Neutrophil (primary cell): ENCODE results near the gene HAUS7.

Experiments used
- H3K27ac ChIP-seq: fragments of 200-600 bp; sonication (generic); 2 replicates; pipeline ENCODE4 v1.5.1; 2016; ENCODE audit warnings: mild to moderate bottlenecking, moderate library complexity
- H3K27me3 ChIP-seq: fragments of 200-600 bp; sonication (generic); 2 replicates; pipeline ENCODE4 v1.6.0; 2016; ENCODE audit warnings: mild to moderate bottlenecking
- H3K36me3 ChIP-seq: fragments of 200-600 bp; sonication (generic); 2 replicates; pipeline ENCODE4 v1.5.1; 2017
- H3K4me1 ChIP-seq, 2 experiments: fragments of 200-600 bp in 1 of 2; sonication (generic) in 1 of 2; 1 replicate in 1 of 2; 2 replicates in 1 of 2; pipeline versions ENCODE4 v1.5.1 to v1.6.1; 2013 to 2016; ENCODE audit warnings: low read depth in 1 of 2, low read length in 1 of 2, mild to moderate bottlenecking in 1 of 2, moderate library complexity in 1 of 2; ENCODE audit not compliant: control insufficient read depth in 1 of 2, insufficient read depth in 1 of 2
- H3K4me3 ChIP-seq, 2 experiments: fragments of 200-600 bp in 1 of 2; sonication (generic) in 1 of 2; 1 replicate in 1 of 2; 2 replicates in 1 of 2; pipeline ENCODE4 v1.5.1; 2013 to 2016; ENCODE audit warnings: low read depth in 1 of 2, low read length in 1 of 2, mild to moderate bottlenecking in 1 of 2, moderate library complexity in 1 of 2
- H3K9me3 ChIP-seq: fragments of 200-600 bp; sonication (generic); 2 replicates; pipeline ENCODE4 v1.5.1; 2016
- TF ChIP-seq, protein P1 (sequence below): fragments of 200-600 bp; sonication (generic); IDR thresholded peaks from 2 replicates; pipeline ENCODE4 v1.5.1; 2016; ENCODE audit warnings: antibody characterized with exemption

Gene HAUS7

GRCh38 chrX:153476666-153477363, 6.4 kb upstream of the HAUS7 start:
- Histone ChIP-seq H3K27me3 (peaks cover 38% of the 10 kb centered on the region), H3K36me3 (no peaks in the 10 kb centered on the region), H3K9me3 (no peaks in the 10 kb centered on the region), H3K4me3 (no peak overlapping the region), H3K4me1 (no peaks in the 10 kb centered on the region), H3K27ac (no peak overlapping the region)
- TF ChIP-seq, protein P1, sequence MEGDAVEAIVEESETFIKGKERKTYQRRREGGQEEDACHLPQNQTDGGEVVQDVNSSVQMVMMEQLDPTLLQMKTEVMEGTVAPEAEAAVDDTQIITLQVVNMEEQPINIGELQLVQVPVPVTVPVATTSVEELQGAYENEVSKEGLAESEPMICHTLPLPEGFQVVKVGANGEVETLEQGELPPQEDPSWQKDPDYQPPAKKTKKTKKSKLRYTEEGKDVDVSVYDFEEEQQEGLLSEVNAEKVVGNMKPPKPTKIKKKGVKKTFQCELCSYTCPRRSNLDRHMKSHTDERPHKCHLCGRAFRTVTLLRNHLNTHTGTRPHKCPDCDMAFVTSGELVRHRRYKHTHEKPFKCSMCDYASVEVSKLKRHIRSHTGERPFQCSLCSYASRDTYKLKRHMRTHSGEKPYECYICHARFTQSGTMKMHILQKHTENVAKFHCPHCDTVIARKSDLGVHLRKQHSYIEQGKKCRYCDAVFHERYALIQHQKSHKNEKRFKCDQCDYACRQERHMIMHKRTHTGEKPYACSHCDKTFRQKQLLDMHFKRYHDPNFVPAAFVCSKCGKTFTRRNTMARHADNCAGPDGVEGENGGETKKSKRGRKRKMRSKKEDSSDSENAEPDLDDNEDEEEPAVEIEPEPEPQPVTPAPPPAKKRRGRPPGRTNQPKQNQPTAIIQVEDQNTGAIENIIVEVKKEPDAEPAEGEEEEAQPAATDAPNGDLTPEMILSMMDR: no peak

GRCh38 chrX:153475751-153476281, 5.4 kb upstream of the HAUS7 start:
- Histone ChIP-seq H3K27me3 (peaks cover 38% of the 10 kb centered on the region), H3K9me3 (no peaks in the 10 kb centered on the region), H3K4me1 (peaks cover 0 to 6% of the 10 kb centered on the region in 2 experiments), H3K4me3 (no peak overlapping the region), H3K36me3 (no peaks in the 10 kb centered on the region), H3K27ac (no peak overlapping the region)
- TF ChIP-seq, protein P1: no peak

- Histone ChIP-seq H3K4me3 (no peak overlapping the region), H3K4me1 (peaks cover 0 to 6% of the 10 kb centered on the region in 2 experiments), H3K36me3 (no peaks in the 10 kb centered on the region), H3K27me3 (peaks cover 38% of the 10 kb centered on the region), H3K27ac (no peak overlapping the region), H3K9me3 (no peaks in the 10 kb centered on the region)
- TF ChIP-seq, protein P1: no peak
These were observed 4.9 kb upstream of the HAUS7 start for GRCh38 chrX:153475271-153475670.

DNA sequence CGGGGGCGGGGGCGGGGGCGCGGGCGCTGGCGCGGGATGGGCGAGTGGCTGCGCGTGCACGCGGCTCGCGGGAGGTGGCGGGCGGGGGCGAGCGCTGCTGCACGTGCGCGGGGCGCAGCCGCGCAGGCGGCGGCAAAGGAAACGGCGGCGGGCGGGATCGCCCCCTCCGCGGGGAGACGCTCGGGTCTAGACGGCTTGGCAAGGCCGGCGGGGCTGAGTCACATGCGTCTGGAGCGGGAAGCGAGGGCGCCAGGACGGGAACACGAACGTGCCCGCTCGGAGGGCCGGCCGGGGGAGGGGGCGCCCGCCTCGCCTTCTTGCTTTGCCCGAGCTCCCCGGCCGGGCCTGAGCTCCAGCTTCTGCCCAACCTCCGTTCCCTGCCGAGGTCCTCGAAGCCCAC, 4.3 kb upstream of the HAUS7 start:
- no peak overlapping the region for H3K27ac ChIP-seq
- H3K4me1 ChIP-seq: peaks cover 3 to 10% of the 10 kb centered on the region in 2 experiments
- no peaks in the 10 kb centered on the region for H3K9me3 ChIP-seq
- H3K4me3 ChIP-seq: no peak overlapping the region
- TF ChIP-seq, protein P1: no peak
- H3K27me3 ChIP-seq: peaks cover 38% of the 10 kb centered on the region
- H3K36me3 ChIP-seq: no peaks in the 10 kb centered on the region

GRCh38 chrX:153474266-153474665, 3.9 kb upstream of the HAUS7 start:
- TF ChIP-seq, protein P1: no peak
- no peaks in the 10 kb centered on the region for H3K36me3 ChIP-seq
- H3K27me3 ChIP-seq: peaks cover 38% of the 10 kb centered on the region
- H3K27ac ChIP-seq: no peak overlapping the region
- no peaks in the 10 kb centered on the region for H3K9me3 ChIP-seq
- H3K4me3 ChIP-seq: no peak overlapping the region
- peaks cover 6 to 15% of the 10 kb centered on the region in 2 experiments for H3K4me1 ChIP-seq
